GM12878 (cell line): ENCODE data around the gene MSL3. TPM values are rescaled to one million over a fixed set of nuclear protein-coding genes. Genes with fewer than 3 reads are reported as not detected.

Source experiments
- BACH1 ChIP-seq: fragments of 450-650 bp; IDR thresholded peaks from 2 replicates; pipeline ENCODE4 v1.6.1; 2017; ENCODE audit warnings: mild to moderate bottlenecking, borderline replicate concordance
- CBFB ChIP-seq: IDR thresholded peaks from 2 replicates; pipeline ENCODE4 v1.6.1; 2016; ENCODE audit warnings: antibody characterized with exemption, low read depth
- CBX5 ChIP-seq: sonication (generic); IDR thresholded peaks from 2 replicates; pipeline ENCODE4 v1.6.1; 2016; ENCODE audit warnings: low read depth, moderate library complexity, mild to moderate bottlenecking, inconsistent platforms
- CREB1 ChIP-seq: IDR thresholded peaks from 2 replicates; pipeline ENCODE4 v1.6.1; 2012; ENCODE audit warnings: low read depth, mild to moderate bottlenecking, inconsistent platforms
- EED ChIP-seq: sonication (generic); IDR thresholded peaks from 2 replicates; pipeline ENCODE4 v1.6.1; 2016; ENCODE audit warnings: antibody characterized with exemption, low read depth
- KAT2A ChIP-seq: conservative IDR thresholded peaks from 2 replicates; pipeline ENCODE4 v1.6.1; 2011; ENCODE audit warnings: low read depth, low read length; ENCODE audit not compliant: control insufficient read depth
- LARP7 ChIP-seq: fragments of 450-650 bp; IDR thresholded peaks from 2 replicates; pipeline ENCODE4 v1.6.1; 2017; ENCODE audit warnings: mild to moderate bottlenecking
- PAX8 ChIP-seq: fragments of 450-650 bp; IDR thresholded peaks from 2 replicates; pipeline ENCODE4 v1.6.1; 2017; ENCODE audit warnings: mild to moderate bottlenecking, moderate library complexity
- RB1 ChIP-seq: fragments of 450-650 bp; formaldehyde crosslinking; IDR thresholded peaks from 2 replicates; pipeline ENCODE4 v1.6.1; 2017; ENCODE audit warnings: mild to moderate bottlenecking, borderline replicate concordance
- RELA ChIP-seq: fragments of 450-650 bp; IDR thresholded peaks from 2 replicates; pipeline ENCODE4 v1.8.0; 2014; ENCODE audit warnings: borderline replicate concordance; ENCODE audit not compliant: partially characterized antibody
- SMARCA5 ChIP-seq: fragments of 450-650 bp; IDR thresholded peaks from 2 replicates; pipeline ENCODE4 v1.6.1; 2017; ENCODE audit warnings: mild to moderate bottlenecking
- SPI1 ChIP-seq: IDR thresholded peaks from 2 replicates; pipeline ENCODE4 v1.6.1; 2011; ENCODE audit warnings: low read depth, mild to moderate bottlenecking, low read length, moderate library complexity, borderline replicate concordance; ENCODE audit not compliant: insufficient read depth
- ZBED1 ChIP-seq: IDR thresholded peaks from 2 replicates; pipeline ENCODE4 v1.6.1; 2016; ENCODE audit warnings: borderline replicate concordance
- ZNF384 ChIP-seq: IDR thresholded peaks from 2 replicates; pipeline ENCODE4 v1.6.1; 2012; ENCODE audit warnings: low read depth, mild to moderate bottlenecking, low read length, improper control_type of control experiment, borderline replicate concordance
- ZNF622 ChIP-seq: fragments of 450-650 bp; IDR thresholded peaks from 2 replicates; pipeline ENCODE4 v1.6.1; 2017; ENCODE audit warnings: mild to moderate bottlenecking, inconsistent platforms
- polyA plus RNA-seq, 11 experiments: library from polyadenylated mRNA; depleted of rRNA in 4 of 11; unstranded in 6 of 11; stranded (reverse) in 5 of 11; fragments of >200 nt; fragmentation: Nextera tagmentation in 4 of 11; fragmentation: Illumina TruSeq in 1 of 11; extraction: Ambion mirVana in 4 of 11; extraction: Trizol in 1 of 11; gene quantifications; 1 replicate in 1 of 11; 2 replicates in 10 of 11; pipeline versions ENCODE4 v1.2.1 to v1.2.3, GENCODE V29; 2011 to 2016; ENCODE audit warnings: inconsistent platforms in 2 of 11, missing spikeins in 2 of 11, low read depth in 1 of 11
- total RNA-seq, 4 experiments: library from RNA; depleted of rRNA in 3 of 4; stranded (reverse); fragments of >200 nt in 3 of 4; fragmentation: Illumina TruSeq in 1 of 4; extraction: Trizol in 1 of 4; gene quantifications; 2 replicates each; pipeline versions ENCODE4 v1.2.1 to v1.2.3, GENCODE V29; 2013 to 2021
- TF ChIP-seq, protein P1 (sequence below): IDR thresholded peaks from 2 replicates; pipeline ENCODE4 v1.6.1; 2011; ENCODE audit warnings: borderline replicate concordance, low read depth, mild to moderate bottlenecking, moderate library complexity, low read length; ENCODE audit not compliant: insufficient read depth, poor library complexity, severe bottlenecking
- TF ChIP-seq, protein P2 (sequence below): IDR thresholded peaks from 2 replicates; pipeline ENCODE4 v1.6.1; 2012; ENCODE audit warnings: mild to moderate bottlenecking, low read depth, low read length
- TF ChIP-seq, protein P3 (sequence below): fragments of 450-650 bp; IDR thresholded peaks from 2 replicates; pipeline ENCODE4 v1.6.1; 2018; ENCODE audit warnings: mild to moderate bottlenecking, low read depth, moderate library complexity; ENCODE audit not compliant: partially characterized antibody
- TF ChIP-seq, protein P4 (sequence below): fragments of 450-650 bp; IDR thresholded peaks from 2 replicates; pipeline ENCODE4 v1.6.1; 2017; ENCODE audit warnings: mild to moderate bottlenecking
- TF ChIP-seq, protein P5 (sequence below): fragments of 450-650 bp; IDR thresholded peaks from 2 replicates; pipeline ENCODE4 v1.6.1; 2017; ENCODE audit warnings: mild to moderate bottlenecking, low read depth, inconsistent platforms; ENCODE audit not compliant: poor library complexity, severe bottlenecking

Gene MSL3
- total and polyA plus RNA-seq, 10 of the 15 experiments (the other 5 are each of a cell fraction or from before 2014, with no cell fraction given) = 28.4 to 438 (median 40.7) TPM

DNA sequence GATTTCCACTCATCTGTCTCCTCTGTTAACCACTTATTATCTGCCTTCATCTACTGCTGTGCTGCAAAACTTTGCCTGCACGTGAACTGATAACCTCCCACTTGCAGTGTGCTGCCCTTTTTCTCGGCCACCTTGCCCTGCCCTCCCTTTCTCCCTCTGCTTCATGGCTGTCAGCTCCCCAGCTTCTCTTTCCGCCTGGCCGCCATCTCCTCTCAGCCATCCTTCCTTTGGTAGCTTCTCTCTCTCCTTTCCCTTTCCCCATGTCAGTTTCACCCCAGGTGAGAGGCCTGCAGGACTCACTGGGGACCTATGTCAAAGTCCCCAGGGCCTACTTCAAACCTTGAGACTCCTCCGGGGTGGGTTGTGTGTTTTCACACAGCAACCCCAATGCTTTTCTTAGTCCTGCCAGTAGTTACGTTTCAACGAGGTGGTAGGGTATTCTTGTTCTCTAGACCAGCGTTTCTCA, 6.6 kb downstream of the MSL3 start (continued):
- TF ChIP-seq ZBED1 (no peak), CREB1 (no peak), LARP7 (no peak), RELA (no peak), EED (no peak), CBFB (no peak), ZNF384 (no peak), BACH1 (no peak), SPI1 (no peak), SMARCA5 (no peak), CBX5 (no peak), KAT2A (no peak), PAX8 (no peak), ZNF622 (no peak), RB1 (peak; percentile 82; the same call in 1 of the 2 replicates)
- TF ChIP-seq, protein P1, sequence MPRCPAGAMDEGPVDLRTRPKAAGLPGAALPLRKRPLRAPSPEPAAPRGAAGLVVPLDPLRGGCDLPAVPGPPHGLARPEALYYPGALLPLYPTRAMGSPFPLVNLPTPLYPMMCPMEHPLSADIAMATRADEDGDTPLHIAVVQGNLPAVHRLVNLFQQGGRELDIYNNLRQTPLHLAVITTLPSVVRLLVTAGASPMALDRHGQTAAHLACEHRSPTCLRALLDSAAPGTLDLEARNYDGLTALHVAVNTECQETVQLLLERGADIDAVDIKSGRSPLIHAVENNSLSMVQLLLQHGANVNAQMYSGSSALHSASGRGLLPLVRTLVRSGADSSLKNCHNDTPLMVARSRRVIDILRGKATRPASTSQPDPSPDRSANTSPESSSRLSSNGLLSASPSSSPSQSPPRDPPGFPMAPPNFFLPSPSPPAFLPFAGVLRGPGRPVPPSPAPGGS = no peak
- TF ChIP-seq, protein P2, sequence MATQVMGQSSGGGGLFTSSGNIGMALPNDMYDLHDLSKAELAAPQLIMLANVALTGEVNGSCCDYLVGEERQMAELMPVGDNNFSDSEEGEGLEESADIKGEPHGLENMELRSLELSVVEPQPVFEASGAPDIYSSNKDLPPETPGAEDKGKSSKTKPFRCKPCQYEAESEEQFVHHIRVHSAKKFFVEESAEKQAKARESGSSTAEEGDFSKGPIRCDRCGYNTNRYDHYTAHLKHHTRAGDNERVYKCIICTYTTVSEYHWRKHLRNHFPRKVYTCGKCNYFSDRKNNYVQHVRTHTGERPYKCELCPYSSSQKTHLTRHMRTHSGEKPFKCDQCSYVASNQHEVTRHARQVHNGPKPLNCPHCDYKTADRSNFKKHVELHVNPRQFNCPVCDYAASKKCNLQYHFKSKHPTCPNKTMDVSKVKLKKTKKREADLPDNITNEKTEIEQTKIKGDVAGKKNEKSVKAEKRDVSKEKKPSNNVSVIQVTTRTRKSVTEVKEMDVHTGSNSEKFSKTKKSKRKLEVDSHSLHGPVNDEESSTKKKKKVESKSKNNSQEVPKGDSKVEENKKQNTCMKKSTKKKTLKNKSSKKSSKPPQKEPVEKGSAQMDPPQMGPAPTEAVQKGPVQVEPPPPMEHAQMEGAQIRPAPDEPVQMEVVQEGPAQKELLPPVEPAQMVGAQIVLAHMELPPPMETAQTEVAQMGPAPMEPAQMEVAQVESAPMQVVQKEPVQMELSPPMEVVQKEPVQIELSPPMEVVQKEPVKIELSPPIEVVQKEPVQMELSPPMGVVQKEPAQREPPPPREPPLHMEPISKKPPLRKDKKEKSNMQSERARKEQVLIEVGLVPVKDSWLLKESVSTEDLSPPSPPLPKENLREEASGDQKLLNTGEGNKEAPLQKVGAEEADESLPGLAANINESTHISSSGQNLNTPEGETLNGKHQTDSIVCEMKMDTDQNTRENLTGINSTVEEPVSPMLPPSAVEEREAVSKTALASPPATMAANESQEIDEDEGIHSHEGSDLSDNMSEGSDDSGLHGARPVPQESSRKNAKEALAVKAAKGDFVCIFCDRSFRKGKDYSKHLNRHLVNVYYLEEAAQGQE = no peak
- TF ChIP-seq, protein P3, sequence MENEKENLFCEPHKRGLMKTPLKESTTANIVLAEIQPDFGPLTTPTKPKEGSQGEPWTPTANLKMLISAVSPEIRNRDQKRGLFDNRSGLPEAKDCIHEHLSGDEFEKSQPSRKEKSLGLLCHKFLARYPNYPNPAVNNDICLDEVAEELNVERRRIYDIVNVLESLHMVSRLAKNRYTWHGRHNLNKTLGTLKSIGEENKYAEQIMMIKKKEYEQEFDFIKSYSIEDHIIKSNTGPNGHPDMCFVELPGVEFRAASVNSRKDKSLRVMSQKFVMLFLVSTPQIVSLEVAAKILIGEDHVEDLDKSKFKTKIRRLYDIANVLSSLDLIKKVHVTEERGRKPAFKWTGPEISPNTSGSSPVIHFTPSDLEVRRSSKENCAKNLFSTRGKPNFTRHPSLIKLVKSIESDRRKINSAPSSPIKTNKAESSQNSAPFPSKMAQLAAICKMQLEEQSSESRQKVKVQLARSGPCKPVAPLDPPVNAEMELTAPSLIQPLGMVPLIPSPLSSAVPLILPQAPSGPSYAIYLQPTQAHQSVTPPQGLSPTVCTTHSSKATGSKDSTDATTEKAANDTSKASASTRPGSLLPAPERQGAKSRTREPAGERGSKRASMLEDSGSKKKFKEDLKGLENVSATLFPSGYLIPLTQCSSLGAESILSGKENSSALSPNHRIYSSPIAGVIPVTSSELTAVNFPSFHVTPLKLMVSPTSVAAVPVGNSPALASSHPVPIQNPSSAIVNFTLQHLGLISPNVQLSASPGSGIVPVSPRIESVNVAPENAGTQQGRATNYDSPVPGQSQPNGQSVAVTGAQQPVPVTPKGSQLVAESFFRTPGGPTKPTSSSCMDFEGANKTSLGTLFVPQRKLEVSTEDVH = no peak
- TF ChIP-seq, protein P4, sequence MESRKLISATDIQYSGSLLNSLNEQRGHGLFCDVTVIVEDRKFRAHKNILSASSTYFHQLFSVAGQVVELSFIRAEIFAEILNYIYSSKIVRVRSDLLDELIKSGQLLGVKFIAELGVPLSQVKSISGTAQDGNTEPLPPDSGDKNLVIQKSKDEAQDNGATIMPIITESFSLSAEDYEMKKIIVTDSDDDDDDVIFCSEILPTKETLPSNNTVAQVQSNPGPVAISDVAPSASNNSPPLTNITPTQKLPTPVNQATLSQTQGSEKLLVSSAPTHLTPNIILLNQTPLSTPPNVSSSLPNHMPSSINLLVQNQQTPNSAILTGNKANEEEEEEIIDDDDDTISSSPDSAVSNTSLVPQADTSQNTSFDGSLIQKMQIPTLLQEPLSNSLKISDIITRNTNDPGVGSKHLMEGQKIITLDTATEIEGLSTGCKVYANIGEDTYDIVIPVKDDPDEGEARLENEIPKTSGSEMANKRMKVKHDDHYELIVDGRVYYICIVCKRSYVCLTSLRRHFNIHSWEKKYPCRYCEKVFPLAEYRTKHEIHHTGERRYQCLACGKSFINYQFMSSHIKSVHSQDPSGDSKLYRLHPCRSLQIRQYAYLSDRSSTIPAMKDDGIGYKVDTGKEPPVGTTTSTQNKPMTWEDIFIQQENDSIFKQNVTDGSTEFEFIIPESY = no peak
- TF ChIP-seq, protein P5, sequence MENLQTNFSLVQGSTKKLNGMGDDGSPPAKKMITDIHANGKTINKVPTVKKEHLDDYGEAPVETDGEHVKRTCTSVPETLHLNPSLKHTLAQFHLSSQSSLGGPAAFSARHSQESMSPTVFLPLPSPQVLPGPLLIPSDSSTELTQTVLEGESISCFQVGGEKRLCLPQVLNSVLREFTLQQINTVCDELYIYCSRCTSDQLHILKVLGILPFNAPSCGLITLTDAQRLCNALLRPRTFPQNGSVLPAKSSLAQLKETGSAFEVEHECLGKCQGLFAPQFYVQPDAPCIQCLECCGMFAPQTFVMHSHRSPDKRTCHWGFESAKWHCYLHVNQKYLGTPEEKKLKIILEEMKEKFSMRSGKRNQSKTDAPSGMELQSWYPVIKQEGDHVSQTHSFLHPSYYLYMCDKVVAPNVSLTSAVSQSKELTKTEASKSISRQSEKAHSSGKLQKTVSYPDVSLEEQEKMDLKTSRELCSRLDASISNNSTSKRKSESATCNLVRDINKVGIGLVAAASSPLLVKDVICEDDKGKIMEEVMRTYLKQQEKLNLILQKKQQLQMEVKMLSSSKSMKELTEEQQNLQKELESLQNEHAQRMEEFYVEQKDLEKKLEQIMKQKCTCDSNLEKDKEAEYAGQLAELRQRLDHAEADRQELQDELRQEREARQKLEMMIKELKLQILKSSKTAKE = no peak
